ENCODE results near the gene TTYH1.
A peak's percentile ranks its signal among the peaks of the same experiment; 100 is the strongest.
"Not testable (repeated sequence)": the region's sequence is repeated elsewhere in the genome, so short reads cannot be mapped to it uniquely, and the experiment has no call there.

Gene TTYH1

DNA sequence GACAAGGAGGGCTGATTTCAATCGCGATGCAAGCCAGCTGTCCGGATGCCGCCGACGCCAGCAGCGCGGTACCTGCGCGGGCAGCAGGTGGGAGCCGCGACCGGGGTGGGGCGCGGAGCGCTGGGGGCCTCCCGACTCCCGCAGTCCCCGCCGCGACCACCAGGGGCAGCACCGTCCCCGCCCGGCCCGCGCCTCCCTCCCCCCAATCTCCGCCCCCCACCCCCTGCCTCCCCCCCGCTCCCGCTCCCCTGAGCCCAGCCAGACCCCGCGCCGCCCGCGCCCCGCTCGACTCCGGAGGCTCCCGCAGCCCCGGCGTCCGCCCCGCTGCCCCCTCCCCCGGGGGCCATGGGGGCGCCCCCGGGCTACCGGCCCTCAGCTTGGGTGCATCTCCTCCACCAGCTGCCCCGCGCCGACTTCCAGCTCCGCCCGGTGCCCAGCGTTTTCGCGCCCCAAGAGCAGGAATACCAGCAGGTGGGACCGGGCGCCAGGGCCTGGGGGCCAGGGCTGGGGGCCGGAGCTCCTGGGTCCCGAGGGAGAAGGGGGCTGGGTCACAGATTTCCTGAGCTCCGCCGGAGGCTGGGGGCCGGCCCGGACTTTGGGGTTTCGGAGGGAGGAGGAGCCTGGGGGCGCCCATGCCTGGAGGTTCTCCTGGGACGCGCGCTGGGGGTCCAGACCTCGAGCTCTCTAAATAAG is at the start of gene TTYH1:
Gene TTYH1, plus strand, starts transcription at position 257 of the 693 bp plus-strand sequence. Its CDS starts 89 bp downstream, at position 346.
- peak in 1 of 2 donors; percentile 33 for DNase-seq (ENCODE audit: low read depth in 1 of 2, low spot score in 1 of 2)

DNA sequence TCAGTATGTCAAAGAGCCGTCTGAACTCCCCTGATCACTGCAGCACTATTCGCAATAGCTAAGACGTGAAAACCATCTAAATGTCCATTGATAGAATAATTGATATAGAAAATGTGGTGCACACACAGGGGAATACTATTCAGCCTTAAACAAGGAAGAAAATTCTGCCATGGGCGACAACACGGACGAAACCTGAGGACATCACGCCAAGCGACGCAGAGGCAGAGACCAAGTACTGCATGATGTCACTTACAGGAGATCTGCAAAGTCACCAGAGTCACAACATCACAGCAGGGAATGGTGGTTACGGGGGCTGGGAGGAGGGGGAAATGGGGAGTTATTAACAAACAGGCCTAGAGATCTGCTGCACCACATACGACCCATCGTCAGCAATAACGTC is 49.5 kb upstream of the TTYH1 start:
- DNase-seq (ENCODE audit: low read depth in 1 of 2, low spot score in 1 of 2): not testable (repeated sequence)

DNA sequence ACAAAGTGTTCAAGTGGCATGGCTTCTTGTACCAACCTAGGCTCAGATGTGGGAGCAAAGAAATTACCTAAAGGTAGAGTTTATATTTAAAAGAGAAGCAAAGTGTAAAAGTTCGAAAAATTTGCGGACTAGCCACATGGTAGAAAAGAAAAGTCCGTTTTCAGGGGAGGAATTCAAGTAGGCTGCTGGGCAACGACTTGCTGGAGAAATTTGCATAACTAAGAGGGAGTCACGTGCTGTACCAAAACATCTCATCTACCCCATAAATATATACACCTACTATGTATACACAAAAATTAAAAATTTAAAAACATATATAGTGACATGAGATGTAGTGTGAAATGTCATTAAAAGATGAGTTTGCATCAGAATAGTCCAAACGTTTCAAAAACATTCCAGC is 48.5 kb upstream of the TTYH1 start:
- no peak for DNase-seq (ENCODE audit: low read depth in 1 of 2, low spot score in 1 of 2)

DNA sequence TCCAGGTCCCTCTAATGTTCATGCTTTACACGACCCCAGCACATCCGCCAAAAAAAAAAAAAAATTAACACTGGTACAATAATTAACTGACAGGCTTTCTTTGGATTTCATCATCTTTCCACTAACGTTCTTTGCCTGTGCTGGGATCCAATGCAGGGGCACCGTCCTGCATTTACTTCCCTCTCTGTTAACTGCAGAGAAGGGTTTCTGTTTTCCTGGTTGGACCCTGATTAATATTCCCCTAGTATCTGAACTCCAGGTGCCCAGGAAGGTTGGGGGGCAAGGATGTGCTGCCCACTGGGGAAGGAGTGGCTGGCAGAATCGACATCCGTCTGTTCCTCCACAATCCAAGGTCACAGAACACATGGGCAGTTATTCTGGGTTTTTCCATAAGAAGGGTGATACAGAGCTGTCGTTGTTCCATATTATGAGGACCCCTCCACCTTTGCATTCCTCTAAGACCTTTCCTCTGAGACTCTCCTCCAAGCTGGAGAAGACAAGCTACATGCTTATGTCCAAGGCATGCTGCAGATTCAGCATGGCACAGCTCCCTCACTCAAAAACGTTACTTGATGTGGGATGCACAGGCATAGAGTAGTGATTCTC is 46.1 kb upstream of the TTYH1 start:
- DNase-seq (ENCODE audit: low read depth in 1 of 2, low spot score in 1 of 2): no peak

DNA sequence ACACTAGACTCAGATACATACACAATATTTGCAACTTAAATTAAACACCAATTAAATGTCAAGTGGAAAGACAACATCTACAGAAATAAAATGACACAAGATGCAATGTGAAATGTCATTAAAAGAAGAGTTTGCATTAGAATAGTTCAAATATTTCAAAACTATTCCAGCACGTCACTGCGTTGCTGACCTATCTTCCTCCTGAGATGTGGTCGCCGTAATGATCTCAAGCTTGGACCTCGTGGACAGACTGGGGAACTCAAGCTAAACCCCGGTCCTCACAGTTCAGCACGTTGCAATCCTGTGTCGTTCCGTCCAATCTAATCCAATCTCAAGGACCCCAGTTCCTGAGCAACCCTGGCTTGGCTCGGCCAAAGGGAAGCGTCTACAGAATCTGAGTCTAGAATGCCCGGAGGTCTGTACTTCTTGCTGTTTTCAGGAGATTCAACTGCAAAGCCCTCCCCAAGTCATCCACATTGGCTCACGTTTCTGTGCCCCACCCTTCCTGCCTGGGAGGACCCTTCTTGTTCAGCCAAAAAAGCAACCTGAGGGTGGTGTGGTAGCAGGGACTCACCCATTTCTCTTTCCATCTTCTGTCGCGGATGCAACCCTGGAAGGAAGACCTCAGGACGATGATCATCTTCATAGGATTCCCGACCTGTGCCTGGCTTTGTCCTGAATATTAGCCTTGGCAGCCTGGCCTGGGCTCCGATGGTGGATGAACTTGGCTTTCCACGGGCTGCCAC is 45.4 kb upstream of the TTYH1 start:
- DNase-seq (ENCODE audit: low read depth in 1 of 2, low spot score in 1 of 2): not testable (repeated sequence)

DNA sequence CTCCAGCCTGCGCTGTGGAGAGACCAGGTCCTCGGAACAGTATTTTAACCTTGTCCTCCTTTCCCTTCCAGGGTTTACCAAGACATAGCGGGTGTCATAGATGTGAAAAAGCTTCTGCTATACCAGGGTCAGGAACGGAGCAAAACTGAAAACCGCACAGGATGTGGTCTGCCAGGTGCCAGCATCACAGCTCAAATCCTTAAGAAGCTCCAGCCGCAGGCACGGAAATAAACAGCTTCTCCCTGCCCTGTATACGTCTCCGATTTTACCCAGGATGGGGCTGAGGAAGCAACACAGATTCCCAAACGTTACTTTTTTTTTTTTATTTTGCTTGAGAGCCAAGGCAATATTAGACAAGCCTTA is 44.8 kb upstream of the TTYH1 start:
- DNase-seq (ENCODE audit: low read depth in 1 of 2, low spot score in 1 of 2): peak in 1 of 2 donors; percentile 27

DNA sequence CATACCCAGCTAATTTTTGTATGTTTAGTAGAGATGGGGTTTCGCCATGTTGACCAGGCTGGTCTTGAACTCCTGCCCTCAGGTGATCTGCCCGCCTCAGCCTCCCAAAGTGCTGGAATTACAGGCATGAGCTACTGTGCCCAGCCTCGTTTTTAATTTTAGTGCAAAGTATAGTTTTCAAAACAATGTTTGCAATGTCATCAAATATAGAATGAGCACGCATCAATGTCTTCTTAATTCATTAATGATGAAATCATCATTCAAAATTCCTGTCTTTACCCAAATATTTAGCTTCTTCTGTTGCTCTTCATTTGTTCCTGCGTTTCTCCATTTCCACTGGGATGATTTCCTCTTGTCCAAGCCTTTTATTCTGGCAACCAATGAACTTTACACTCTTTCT is 43.8 kb upstream of the TTYH1 start:
- not testable (repeated sequence) for DNase-seq (ENCODE audit: low read depth in 1 of 2, low spot score in 1 of 2)

DNA sequence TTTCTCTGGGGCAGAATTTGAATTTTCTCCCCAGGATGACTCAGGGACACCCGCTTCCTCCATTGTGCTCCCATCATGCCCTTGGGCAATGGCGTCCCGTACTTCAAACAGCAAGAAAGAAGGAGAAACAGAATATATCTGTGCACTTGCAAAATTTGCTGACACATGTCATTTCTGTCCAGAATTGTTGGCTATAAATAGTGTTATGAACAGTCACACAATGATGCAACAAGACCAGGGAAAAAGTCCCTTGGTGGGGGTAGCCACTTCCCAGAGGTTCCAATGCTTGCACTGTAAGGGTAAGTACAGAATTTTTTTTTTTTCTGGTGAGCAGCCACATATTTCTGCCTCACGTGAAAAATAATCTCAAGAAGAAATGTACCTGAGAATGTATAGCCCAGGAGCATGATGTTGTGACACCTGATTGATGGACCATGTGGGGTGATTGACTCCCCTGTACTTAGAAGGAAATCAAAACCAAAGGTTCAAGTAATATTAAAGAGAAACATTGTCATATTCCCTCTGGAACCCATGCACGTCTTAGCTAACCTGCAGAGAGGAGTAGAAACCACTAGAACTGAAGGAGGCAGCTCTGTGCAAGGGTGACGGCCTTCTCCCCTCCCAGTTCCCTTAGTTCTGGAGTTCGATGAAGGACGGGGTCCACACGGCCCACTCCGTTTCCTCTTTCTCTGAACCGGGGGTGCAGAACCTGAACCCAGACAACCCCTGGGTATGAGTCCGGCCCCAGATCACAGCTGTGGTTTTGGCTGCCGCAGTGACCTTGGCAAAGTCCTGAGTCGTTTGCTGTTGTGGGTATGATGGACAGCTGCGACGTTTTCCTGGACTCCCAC is 41.3 kb upstream of the TTYH1 start:
- no peak for DNase-seq (ENCODE audit: low read depth in 1 of 2, low spot score in 1 of 2)

DNA sequence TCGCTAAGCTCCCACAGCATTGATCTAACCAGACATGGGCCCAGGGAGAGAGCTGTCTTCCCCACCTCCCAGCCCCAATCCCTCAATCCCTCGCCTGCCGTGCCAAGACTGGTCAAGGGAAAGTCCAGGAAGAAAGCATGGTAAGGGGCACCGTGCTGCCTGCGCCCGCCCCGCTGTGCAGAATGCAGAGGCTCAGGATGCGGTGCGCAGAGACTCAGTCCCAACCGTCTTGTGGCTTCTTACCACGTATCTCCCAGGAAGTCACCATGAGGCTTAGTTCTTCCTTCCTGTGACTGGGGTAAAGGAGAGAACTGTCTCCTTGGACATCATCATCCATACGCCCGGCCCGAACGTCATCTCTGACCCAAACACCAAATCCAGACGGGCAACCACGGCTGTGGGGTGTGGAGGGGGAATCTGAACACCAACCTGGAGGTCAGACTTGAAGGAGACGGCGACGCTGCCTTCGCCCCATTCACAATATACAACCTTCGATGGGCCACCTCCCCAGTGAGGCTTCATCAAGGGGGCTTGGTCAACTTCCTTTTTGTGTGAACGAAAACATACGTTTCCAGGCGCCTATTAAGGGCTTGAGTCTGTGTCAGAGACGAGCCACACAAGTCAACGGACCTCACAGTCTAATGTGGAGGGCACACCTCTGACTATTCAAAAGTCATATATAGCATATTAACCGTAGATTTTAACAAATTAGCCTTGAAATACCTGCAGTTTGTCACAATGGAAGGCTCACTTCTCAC is 39.9 kb upstream of the TTYH1 start:
- not testable (repeated sequence) for DNase-seq (ENCODE audit: low read depth in 1 of 2, low spot score in 1 of 2)

DNA sequence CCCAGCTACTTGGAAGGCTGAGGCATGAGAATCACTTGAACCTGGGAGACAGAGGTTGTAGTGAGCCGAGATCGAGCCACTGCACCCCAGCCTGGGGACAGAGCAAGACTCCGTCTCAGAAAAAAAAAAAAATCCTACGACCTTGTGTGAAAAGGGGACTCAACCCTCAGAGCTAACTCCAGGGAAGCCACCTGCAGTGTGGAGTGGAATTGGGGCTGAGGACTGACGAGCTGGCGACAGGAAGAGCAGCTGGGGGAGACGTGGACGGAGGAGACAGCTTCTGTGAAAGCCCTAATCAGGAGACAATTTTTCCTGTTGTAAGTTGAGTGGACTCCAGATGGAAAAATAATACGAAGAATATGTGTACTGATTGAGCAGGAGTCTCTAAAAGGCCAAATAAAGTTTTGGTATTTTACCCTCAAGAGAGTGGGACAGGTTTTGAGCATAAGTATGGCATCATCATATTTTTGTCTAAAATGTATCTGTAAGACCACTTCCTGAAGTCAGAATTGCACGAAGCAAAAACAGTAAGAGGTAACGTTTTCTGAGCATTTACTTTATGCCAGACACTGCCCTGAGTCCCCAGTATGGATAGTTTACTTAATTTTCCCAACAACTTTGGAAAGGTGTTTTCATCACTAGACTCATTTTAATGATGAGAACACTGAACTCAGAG is 38.5 kb upstream of the TTYH1 start:
- DNase-seq (ENCODE audit: low read depth in 1 of 2, low spot score in 1 of 2): no peak

DNA sequence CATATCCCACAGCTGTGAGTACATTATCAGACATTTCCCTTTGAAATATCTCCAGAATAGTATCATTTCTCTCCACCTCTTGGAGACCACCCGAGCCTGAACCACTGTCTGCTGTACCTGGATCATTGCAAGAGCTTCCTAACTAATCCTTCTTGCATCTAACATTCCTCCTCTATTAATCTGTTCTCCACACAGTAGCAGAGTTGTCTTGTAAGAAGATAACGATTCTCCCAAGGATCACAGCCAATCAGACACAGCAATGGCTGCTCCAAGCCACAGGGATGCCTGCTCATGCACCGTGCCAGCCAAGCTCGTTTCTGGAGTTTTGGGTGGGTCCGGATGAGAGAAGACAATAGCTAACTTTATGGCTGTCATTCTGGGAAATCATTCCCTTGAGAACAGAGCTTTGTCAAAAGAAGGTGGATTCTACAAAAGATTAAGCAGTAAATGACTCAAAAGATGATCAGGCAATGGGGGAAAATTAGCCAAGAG is 36.0 kb upstream of the TTYH1 start:
- DNase-seq (ENCODE audit: low read depth in 1 of 2, low spot score in 1 of 2): no peak

DNA sequence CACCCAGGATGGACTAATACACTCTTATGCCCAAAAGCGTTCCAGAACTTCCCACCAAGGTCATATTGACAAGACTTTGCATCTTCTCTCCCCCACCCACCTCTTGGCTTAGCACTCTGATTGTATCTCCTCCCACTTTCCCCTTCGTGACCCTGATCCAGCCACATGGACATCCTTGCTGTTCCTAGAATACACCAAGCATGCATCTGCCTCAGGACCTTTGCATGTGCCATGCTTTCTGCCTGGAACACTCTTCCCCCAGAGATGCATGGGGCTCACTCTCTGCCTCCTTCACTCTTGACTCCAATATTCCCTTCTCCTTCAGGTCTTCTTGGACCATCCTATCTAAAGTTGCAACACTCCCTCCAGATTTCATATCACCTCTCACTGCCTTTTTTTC is 34.4 kb upstream of the TTYH1 start:
- no peak for DNase-seq (ENCODE audit: low read depth in 1 of 2, low spot score in 1 of 2)

DNA sequence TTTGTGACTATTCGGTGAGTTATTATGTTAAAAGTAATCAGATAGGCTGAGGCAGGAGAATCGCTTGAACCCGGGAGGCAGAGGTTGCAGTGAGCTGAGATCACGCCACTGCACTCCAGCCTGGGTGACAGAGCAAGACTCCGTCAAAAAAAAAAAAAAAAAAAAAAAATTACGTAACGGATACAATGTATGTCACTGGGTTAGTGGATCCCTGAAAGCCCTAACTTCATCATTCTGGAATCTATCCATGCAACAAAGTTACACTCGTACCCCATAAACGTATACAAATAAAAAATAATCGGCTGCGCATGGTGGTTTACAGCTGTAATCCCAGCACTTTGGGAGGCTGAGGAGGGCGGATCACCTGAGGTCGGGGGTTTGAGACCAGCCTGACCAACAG is 33.2 kb upstream of the TTYH1 start:
- not testable (repeated sequence) for DNase-seq (ENCODE audit: low read depth in 1 of 2, low spot score in 1 of 2)

DNA sequence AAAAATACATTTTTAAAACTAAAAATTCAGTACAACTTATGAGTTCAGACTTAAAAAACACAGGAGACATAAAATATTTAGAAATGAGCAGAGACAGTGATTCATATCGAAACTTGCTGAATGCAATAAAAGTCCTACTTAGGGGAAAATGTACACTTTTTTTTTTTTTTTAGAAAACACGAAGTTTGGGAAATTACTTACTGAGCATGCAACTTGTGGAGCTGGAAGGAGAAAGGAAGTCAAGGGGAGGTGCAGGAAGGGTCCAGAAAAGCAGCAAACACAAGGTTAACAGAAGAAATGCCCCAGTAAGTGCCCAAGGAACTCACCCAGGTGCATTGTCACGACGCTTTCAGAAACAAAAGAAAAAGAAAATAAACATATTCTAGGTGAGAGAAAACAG is 31.9 kb upstream of the TTYH1 start:
- no peak for DNase-seq (ENCODE audit: low read depth in 1 of 2, low spot score in 1 of 2)

DNA sequence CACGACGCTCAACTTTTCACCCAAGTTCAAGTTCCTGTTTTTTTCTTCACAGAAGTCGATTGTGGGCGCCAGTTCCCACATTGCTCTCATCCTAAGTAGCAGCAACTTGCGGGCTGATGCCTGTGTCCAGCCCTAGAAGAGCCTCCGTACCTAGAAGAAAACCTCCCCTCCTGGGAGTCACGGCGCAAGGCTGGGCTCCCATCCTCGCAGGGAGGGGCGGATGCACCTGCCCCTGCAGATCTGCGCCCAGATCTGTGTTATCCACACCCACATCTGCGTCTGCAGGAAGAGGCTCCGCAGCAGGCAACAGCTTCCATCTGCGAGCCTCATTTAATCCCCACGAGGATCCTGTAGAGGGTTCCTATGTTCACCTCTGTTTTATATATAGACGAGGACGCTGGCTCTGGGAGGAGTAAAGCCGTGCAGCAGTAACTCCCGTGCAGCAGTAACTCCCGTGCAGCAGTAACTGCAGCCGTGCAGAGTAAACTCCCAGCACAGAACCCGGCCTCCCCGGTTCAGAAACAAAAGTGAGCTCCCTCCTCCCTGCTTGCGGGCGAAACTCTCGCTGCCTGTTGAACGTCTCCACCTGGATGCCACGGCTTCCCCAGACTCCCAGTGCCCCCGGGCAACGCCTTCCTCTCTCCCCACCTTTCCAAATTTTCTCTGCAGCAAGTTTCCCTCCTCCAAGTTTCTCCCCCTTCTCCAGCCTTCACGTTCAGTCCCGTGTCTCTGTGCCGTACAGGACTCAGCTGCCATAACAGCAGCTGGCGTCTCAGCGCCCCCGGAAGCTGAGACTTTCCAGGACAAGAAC is 27.1 kb upstream of the TTYH1 start:
- DNase-seq (ENCODE audit: low read depth in 1 of 2, low spot score in 1 of 2): peak in 1 of 2 donors; percentile 18

DNA sequence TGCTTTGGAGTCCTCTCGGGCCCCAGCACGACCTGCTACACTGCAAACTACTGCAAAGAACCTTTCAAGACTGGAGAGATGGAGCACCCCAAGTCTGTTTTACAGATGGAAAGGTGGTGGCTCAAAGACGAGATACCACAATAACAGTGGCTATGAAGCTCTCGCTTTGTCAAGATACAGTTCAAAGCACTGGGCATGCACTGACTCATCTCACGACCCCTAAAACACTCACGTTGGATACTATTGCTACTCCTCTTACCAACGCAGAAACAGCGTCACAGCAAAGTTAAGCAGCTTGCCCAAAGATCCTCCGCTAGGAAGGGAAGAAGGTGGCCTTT is 26.5 kb upstream of the TTYH1 start:
- DNase-seq (ENCODE audit: low read depth in 1 of 2, low spot score in 1 of 2): no peak

DNA sequence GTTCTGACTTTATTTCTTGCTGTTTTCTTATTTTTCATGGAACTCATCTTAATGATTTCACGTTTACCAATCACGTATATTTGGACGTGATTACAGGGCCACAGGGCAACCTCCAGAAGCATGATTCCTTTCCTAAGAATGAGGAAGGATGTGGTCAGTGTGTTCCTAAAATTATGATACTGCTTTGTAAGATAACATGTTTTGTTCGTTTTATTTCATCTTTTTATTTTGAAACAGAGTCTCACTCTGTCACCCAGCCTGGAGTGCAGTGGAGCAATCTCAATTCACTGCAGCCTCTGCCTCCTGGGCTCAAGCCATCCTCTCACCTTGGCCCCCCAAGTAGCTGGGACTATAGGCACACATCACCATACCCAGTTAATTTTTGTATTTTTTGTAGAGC is 25.7 kb upstream of the TTYH1 start:
- no peak for DNase-seq (ENCODE audit: low read depth in 1 of 2, low spot score in 1 of 2)

DNA sequence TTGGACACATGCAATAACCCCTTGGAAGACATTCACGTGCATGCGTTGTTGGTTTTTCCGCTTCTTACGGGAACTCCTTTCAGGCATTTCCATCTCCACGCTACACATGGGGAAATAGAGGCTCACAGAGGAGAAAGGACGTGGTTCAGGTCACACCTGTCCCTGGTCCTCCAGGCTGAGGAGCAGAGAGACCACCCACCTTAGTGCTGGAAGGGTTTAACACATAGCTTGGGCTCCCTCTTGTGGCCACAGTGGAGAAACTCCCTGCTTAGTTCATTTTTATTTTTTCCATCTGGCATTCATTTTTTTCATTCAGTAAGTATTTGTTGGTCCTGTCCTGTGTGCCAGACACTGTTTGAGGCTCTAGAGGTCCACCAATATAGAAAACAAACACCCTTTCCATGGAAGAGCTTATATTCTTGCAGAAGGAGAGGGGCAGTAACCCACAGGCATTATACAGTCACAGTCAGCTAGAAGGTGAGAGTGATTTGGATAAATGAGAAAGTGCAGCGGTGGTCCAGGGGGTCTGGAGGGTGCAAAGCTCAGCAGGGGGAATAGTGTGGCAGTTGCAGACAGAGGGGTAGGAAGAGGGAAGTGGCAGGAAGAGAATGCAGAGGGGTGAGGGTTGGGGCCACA is 24.2 kb upstream of the TTYH1 start:
- DNase-seq (ENCODE audit: low read depth in 1 of 2, low spot score in 1 of 2): peak in 1 of 2 donors; percentile 43

DNA sequence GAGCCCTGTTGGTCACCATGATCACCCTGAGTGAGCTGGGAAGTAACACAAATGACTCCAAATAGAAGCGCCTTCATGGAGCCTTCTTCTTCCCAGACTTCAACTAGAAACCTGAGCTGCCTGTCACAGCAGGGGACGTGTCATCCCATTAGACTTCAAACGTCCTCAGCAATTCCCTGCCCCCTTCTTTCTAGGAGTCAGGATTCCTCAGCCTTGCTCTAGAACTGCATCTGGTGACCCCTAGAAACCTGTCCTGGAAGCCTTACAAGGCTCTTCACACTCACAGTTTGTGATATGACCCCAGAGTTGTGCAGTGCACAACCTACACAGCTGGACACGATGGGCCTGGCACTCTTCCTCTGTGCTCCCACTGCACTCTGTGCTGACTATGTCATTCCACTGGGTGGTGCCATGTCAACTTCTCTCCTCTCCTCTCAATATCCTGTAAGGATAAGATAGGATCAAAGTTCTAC is 23.6 kb upstream of the TTYH1 start:
- no peak for DNase-seq (ENCODE audit: low read depth in 1 of 2, low spot score in 1 of 2)

Data from stimulated activated CD4-positive, alpha-beta T cell treated with anti-CD3 and anti-CD28 coated beads, Interleukin-15, amount 100 ng/mL, for 1 hour (primary cell).